Endothelial cell of umbilical vein (primary cell): ENCODE measurements around the gene GRIFIN. TPM values are rescaled to one million over a fixed set of nuclear protein-coding genes. Genes with fewer than 3 reads are reported as not detected.

Experiments
- BruUV-seq: library from RNA; stranded (reverse); fragments of 400-500 nt; replicated peaks from 2 replicates; lab custom pipeline; 2021; lab: Mats Ljungman, UMichigan
- CTCF ChIA-PET: fragments of 300-600, 350-600 bp; sonication (Branson Sonifier 250); formaldehyde crosslinking; loops from one replicate; lab custom pipeline; 2021; ENCODE audit warnings: antibody characterized with exemption, inconsistent platforms; lab: Charles Lee
- POLR2A ChIA-PET: fragments of 300-600, 350-600 bp; sonication (Branson Sonifier 250); formaldehyde crosslinking; loops from one replicate; lab custom pipeline; 2021; ENCODE audit warnings: antibody characterized with exemption, inconsistent platforms; lab: Charles Lee
- DNase-seq: peaks from one replicate; pipeline ENCODE4 v3.0.0-alpha.2; 2011; ENCODE audit warnings: low read depth, low spot score
- FAIRE-seq: peaks from 2 replicates; lab custom pipeline; 2011; peaks lifted over from hg19 to GRCh38; lab: Jason Lieb, UNC
- H2AFZ ChIP-seq: 2 replicates; pipeline ENCODE4 v1.6.0; 2012; ENCODE audit warnings: low read depth, low read length, control low read depth, inconsistent platforms
- H3K27ac ChIP-seq: 2 replicates; pipeline ENCODE4 v1.5.1; 2011; ENCODE audit warnings: low read depth, mild to moderate bottlenecking, control low read depth, low read length, moderate library complexity; ENCODE audit not compliant: insufficient read depth
- H3K27me3 ChIP-seq, 2 experiments: 2 replicates each; pipeline versions ENCODE4 v1.6.0 to v1.6.1; 2011; ENCODE audit warnings: low read length in 2 of 2, mixed read lengths in 1 of 2; ENCODE audit not compliant: control insufficient read depth in 2 of 2, insufficient read depth in 2 of 2
- H3K36me3 ChIP-seq, 2 experiments: 2 replicates in 1 of 2; 3 replicates in 1 of 2; pipeline ENCODE4 v1.5.1; 2011; ENCODE audit warnings: low read length in 2 of 2, mild to moderate bottlenecking in 1 of 2, moderate library complexity in 1 of 2; ENCODE audit not compliant: control insufficient read depth in 2 of 2, insufficient read depth in 2 of 2; ENCODE audit errors: extremely low read depth in 1 of 2
- H3K4me1 ChIP-seq: 3 replicates; pipeline ENCODE4 v1.5.1; 2011; ENCODE audit warnings: mild to moderate bottlenecking, low read length; ENCODE audit not compliant: control insufficient read depth, insufficient read depth; ENCODE audit errors: extremely low read depth
- H3K4me2 ChIP-seq: 2 replicates; pipeline ENCODE4 v1.6.1; 2011; ENCODE audit warnings: low read length, control low read depth, mixed read lengths; ENCODE audit not compliant: insufficient read depth
- H3K4me3 ChIP-seq, 3 experiments: fragments of 200-600 bp in 1 of 3; sonication (generic), shearing (Covaris generic) in 1 of 3; replicated peaks in 1 of 3; 2 replicates each; pipeline ENCODE4 v1.5.1; 2011 to 2016; ENCODE audit warnings: control low read depth in 3 of 3, low read length in 3 of 3, mild to moderate bottlenecking in 2 of 3, inconsistent platforms in 1 of 3, low read depth in 1 of 3, moderate library complexity in 1 of 3; ENCODE audit not compliant: insufficient read depth in 1 of 3
- H3K79me2 ChIP-seq: 2 replicates; pipeline ENCODE4 v1.6.0; 2012; ENCODE audit warnings: low read length, inconsistent platforms; ENCODE audit not compliant: control insufficient read depth, insufficient read depth
- H3K9ac ChIP-seq: replicated peaks from 2 replicates; pipeline ENCODE3; 2011; ENCODE audit warnings: low read length, control low read depth; ENCODE audit not compliant: insufficient read depth; ENCODE audit errors: extremely low read depth
- H3K9me1 ChIP-seq: replicated peaks from 3 replicates; pipeline ENCODE4 v1.6.0; 2011; ENCODE audit warnings: mild to moderate bottlenecking, low read length; ENCODE audit not compliant: control insufficient read depth, insufficient read depth; ENCODE audit errors: extremely low read depth
- H3K9me3 ChIP-seq: replicated peaks from 2 replicates; pipeline ENCODE4 v1.5.1; 2012; ENCODE audit warnings: low read length, inconsistent platforms; ENCODE audit not compliant: control insufficient read depth, insufficient read depth
- H4K20me1 ChIP-seq: replicated peaks from 2 replicates; pipeline ENCODE3; 2011; ENCODE audit warnings: mild to moderate bottlenecking, low read length; ENCODE audit not compliant: control insufficient read depth, insufficient read depth; ENCODE audit errors: extremely low read depth
- MYC ChIP-seq: IDR thresholded peaks from one replicate; pipeline ENCODE4 v1.6.1; 2011; ENCODE audit warnings: mild to moderate bottlenecking, low read depth, low read length
- POLR2A ChIP-seq: IDR thresholded peaks from 2 replicates; pipeline ENCODE4 v1.6.1; 2012; ENCODE audit warnings: low read depth, mild to moderate bottlenecking, control low read depth, low read length
- POLR2AphosphoS5 ChIP-seq: IDR thresholded peaks from 2 replicates; pipeline ENCODE4 v1.6.1; 2012; ENCODE audit warnings: low read depth, mild to moderate bottlenecking, control low read depth, low read length, moderate library complexity; ENCODE audit not compliant: insufficient read depth
- dilution Hi-C: fragments of 300-500 bp; cut with MboI; formaldehyde crosslinking; loops from one replicate; pipeline ENCODE4 v1.15.0; 2019; ENCODE audit warnings: low sequenced_read_pairs; ENCODE audit not compliant: extremely low pct_ligation_motif_present
- intact Hi-C: fragments of 100-400 bp; cut with micrococcal nuclease; formaldehyde crosslinking; loops from one replicate; pipeline ENCODE4 v1.10.0; 2022
- polyA plus RNA-seq, 4 experiments: library from polyadenylated mRNA; depleted of rRNA in 3 of 4; stranded (reverse) in 3 of 4; unstranded in 1 of 4; fragments of >200 nt; gene quantifications; 2 replicates each; pipeline versions ENCODE4 v1.2.1 to v1.2.3, GENCODE V29; 2011 to 2012; ENCODE audit warnings: missing spikeins in 1 of 4
- total RNA-seq: library from RNA; stranded (reverse); gene quantifications from 2 replicates; pipeline ENCODE4 v1.2.3, GENCODE V29; 2021
- TF ChIP-seq, protein P1 (sequence below): IDR thresholded peaks from 2 replicates; pipeline ENCODE4 v1.6.1; 2011; ENCODE audit not compliant: insufficient read depth, insufficient read length

Gene GRIFIN
- total and polyA plus RNA-seq, 2 donors (not counting 3 experiments of a cell fraction or from before 2014, with no cell fraction given): not detected

DNA sequence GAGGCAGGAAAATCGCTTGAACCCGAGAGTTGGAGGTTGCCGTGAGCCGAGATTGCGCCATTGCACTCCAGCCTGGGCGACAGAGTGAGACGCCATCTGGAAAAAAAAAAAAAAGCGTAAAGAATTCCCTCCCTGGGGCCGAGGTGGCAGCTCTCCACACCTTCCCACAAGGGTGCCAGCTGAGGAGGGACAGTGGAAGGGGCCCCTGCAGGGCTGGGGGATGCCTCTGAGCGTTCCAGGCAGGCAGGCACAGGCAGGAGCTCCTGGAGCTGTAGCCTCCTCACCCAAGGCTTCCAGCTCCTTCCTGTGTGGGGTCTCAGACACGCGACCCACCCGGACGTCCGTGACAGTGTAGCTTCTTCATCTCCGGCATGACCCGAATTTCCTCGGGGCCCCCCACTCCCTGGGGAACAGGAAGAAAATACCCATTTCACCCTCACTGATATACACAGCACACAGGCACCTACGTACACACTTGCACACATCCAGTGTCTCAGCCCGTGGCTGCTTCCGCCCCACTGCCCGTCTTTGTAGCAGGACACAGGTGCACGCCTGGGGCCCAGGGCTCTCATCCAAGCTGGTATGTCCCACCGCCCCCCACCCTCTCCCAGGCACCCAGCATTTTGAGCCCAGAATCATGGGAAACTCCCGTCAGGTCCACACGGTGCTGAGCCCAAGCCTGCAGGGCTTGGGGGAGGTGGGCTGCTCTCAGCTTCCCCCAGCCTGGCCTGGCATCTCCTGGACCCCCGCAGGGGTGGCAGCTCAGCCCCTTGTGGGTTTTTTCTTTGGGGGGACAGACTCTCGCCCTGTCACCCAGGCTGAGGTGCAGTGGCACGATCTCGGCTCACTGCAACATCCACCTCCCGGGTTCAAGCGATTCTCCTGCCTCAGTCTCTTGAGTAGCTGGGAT is 25.7 kb downstream of the GRIFIN start:
- H3K27me3 ChIP-seq: no peaks in the 10 kb centered on the region
- peaks cover 5% of the 10 kb centered on the region for H3K4me1 ChIP-seq
- H2AFZ ChIP-seq: no peak overlapping the region
- no peak overlapping the region for H3K4me2 ChIP-seq
- no peak overlapping the region for H3K9ac ChIP-seq
- CTCF ChIA-PET: interaction anchor here (0.6 to 7.9 kb wide), 25 partner anchors 9 to 268 kb away, joined by 3 to 226 read pairs (median 4); partner anchors contain the start of genes BRAT1 and CHST12
- no peaks in the 10 kb centered on the region for H3K9me3 ChIP-seq
- no peaks in the 10 kb centered on the region for H3K9me1 ChIP-seq
- no peak overlapping the region for H3K27ac ChIP-seq
- POLR2A ChIA-PET: no interaction called here
- DNase-seq (no peak), FAIRE-seq (no peak)
- H3K36me3 ChIP-seq: no peaks in the 10 kb centered on the region
- H3K4me3 ChIP-seq: no peak overlapping the region
- no peaks in the 10 kb centered on the region for H3K79me2 ChIP-seq
- intact Hi-C loops: loop anchor here (1.0 to 10.0 kb wide), 4 partner anchors 19 to 414 kb away; partner anchors contain the start of genes BRAT1 and IQCE
- TF ChIP-seq, protein P1, sequence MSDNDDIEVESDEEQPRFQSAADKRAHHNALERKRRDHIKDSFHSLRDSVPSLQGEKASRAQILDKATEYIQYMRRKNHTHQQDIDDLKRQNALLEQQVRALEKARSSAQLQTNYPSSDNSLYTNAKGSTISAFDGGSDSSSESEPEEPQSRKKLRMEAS: no peak
- H4K20me1 ChIP-seq: no peaks in the 10 kb centered on the region
- dilution Hi-C loops: no loop called here
- no TSS peak for BruUV-seq

DNA sequence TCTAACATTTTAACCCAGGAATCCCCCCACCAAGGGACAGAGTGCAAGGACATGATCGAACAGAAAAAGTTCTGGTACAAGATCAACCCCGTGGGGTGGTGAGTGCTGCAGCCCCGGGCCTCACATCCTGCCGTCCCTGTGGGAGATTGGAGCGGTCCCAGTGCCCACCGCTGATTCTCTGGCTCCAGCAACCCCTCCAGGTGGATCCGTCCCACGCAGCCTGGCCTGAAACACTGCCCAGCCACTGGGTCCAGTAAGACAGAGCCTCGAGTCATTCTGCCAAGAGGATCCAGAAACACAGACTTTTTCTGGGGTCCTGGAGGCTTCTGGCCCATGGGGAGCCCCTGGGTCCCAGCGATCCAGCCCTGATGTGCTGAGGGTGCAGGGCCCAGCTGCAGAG is 29.5 kb downstream of the GRIFIN start:
- dilution Hi-C loops: no loop called here
- Histone ChIP-seq H3K79me2 (no peaks in the 10 kb centered on the region), H3K9ac (no peak overlapping the region), H3K27ac (no peak overlapping the region), H3K9me1 (no peaks in the 10 kb centered on the region), H2AFZ (no peak overlapping the region), H3K4me1 (peaks cover 2% of the 10 kb centered on the region), H3K27me3 (no peaks in the 10 kb centered on the region), H4K20me1 (no peaks in the 10 kb centered on the region), H3K4me2 (no peak overlapping the region), H3K4me3 (no peak overlapping the region), H3K36me3 (no peaks in the 10 kb centered on the region), H3K9me3 (no peaks in the 10 kb centered on the region)
- ChIA-PET POLR2A (no interaction called here), CTCF (no interaction called here)
- TF ChIP-seq POLR2AphosphoS5: no peak
- no peak for TF ChIP-seq POLR2A
- no peak for TF ChIP-seq MYC
- DNase-seq (no peak), FAIRE-seq (no peak)
- no TSS peak for BruUV-seq
- intact Hi-C loops: no loop called here
